Germinal center (tissue), 1 donor: ENCODE data around the gene C19orf67.
"Not testable (repeated sequence)": the region's sequence is repeated elsewhere in the genome, so short reads cannot be mapped to it uniquely, and the experiment has no call there.

Source experiments
- DNase-seq: peaks from one replicate; pipeline ENCODE4 v3.0.0; 2012; ENCODE audit warnings: mixed read lengths, low spot score

The C19orf67 gene

GRCh38 chr19:14056069-14056666, 29.4 kb downstream of the C19orf67 start:
- no peak for DNase-seq

DNA sequence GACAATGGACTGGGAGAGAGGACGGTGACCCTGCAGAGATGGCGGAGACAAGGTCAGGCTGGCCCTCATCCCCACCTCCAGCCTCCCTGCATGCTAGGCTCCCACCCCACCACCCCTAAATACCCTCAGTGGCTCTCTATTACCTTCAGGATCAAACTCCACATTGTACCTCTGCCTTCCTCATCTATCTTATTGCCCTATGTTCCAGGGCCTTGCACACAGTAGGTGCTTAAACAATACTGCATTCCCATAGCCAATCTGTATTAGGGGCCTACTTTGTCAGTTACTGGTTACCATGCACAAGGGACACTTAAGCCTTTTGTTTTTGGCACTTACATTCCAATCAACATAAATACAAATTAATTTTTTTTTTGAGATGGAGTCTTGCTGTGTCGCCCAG, 30.2 kb downstream of the C19orf67 start:
- DNase-seq, result no peak

GRCh38 chr19:14054721-14055120, 30.9 kb downstream of the C19orf67 start:
- no peak for DNase-seq

DNA sequence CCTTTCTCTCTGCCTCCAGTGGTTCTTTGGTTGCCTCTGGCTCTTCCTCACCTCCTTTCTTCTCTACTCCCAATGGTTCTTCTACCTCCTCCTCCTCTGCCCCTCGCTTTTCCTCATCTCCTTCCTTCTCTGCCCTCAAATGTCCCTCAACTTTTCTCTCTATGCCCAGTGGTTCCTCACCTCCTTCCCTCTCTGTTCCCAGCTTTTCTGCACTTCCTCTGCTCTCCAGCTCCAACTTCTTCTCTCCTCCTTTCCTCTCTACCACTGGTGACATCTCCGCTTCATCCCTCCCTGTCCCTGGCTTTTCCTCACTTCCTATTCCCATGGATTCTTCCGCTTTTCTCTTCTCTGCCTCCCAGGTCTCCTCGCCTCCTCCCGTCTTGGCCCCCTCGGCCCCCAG, 31.5 kb downstream of the C19orf67 start:
- no peak for DNase-seq

DNA sequence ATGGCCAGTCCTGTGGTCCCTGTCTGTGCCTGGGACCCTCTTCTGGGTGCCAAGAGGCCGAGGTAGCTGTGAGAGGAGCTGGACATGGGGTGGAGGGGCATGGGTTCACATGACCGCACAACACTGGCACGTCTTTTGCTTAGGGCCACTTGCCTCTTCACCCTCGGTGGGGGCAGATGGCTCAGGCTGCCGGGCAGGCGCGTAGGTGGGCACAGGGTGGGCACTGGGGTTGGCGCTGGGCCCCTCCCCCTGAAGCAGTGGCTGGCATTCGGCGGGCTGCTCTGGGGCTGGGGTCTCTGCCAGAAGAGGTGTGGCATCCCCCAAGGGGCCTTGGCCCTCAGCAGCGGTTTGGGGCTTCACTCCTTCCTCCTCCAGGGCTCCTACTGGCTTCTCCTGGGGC, 32.1 kb downstream of the C19orf67 start:
- DNase-seq, result no peak

- DNase-seq, result no peak
These were observed 32.6 kb downstream of the C19orf67 start for GRCh38 chr19:14053032-14053431.

DNA sequence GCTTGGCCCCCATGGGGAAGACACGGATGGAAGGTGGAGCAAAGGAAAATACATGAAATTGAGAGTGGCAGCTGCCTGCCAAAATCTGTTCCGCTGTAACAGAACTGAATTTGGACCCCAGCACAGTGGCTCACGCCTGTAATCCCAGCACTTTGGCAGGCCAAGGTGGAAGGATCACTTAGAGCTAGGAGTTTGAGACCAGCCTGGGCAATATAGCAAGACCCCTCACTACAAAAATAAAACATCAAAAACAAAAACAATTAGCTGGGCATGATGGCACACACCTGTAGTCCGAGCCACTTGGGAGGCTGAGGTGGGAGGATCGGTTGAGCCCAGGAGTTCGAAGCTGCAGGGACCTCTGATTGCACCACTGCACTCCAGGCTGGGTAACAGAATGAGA, 33.1 kb downstream of the C19orf67 start:
- no peak for DNase-seq

DNA sequence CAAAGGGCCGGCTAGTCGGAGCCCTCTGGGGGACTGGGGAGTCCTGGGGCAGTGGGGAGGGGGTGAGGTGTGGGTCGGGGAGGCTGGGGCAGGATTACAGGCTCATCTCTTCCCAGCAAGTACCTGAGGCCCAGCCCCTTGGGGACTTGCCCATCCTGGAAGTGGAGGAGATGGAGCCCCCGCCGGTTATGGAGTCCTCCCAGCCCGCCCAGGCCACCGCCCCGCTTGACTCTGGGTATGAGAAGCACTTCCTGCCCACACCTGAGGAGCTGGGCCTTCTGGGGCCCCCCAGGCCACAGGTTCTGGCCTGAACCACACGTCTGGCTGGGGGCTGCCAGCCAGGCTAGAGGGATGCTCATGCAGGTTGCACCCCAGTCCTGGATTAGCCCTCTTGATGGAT, 33.6 kb downstream of the C19orf67 start:
- no peak for DNase-seq

GRCh38 chr19:14050961-14051360, 34.6 kb downstream of the C19orf67 start:
- not testable (repeated sequence) for DNase-seq

DNA sequence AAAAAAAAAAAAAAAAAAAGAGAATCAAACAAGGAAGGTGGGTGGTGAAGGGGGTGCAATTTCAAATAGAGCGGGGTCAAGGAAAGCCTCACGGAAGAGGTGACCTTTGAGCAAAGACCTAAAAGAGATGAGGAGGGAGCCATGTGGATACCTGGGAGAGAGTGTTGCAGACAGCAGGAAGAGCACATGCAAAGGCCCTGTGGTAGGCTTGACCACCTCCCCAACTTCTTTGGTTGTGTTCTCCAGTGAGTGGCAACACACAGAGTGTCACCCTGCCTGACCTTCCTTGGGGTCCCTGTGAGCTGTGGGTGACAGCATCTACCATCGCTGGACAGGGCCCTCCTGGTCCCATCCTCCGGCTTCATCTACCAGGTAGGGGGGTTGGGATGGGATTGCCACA, 35.1 kb downstream of the C19orf67 start:
- DNase-seq, result no peak

DNA sequence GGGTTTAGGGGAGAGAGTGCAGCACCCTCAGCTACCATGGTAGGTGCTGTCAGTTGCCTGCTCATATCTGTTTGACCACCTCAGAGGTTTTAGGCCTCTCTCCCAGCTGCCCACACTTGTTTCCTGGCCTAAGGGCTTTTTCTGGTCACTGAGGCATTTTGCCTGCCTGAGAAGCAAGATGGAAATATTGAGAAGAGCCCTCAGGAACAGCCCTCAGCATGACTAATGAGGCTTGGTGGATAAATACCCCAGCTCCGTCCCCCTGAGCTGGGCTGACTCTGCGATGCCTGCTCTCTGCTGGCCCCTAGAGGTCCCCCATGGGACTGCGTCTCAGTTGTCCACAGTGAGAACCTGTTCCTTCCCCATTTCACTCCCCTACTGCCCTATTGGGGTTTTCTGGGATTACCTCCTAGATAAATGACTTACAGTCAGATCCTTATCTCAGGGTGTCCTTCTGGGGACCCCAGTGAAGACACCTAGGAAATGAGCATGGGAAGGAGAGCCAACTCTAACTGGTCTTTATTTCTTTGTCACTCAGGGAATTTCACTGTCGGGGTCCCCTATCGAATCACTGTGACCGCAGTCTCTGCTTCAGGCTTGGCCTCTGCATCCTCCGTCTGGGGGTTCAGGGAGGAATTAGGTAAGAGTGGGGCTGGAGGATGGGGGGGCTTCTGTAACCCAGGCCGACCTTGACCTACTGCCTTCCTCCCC, 37.0 kb downstream of the C19orf67 start:
- peak; percentile 79 for DNase-seq

DNA sequence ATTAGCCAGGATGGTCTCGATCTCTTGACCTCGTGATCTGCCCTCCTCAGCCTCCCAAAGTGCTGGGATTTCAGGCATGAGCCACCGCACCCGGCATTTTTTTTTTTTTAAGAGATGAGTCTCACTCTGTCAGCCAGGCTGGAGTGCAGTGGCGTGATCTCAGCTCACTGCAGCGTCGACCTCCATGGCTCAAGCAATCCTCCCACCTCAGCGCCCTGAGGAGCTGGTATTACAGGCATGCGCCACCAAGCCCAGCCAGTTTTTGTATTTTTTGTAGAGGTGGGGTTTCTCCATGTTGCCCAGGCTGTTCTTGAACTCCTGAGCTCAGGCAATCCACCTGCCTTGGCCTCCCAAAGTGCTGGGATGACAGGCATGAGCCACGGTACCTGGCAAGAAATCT, 37.7 kb downstream of the C19orf67 start:
- not testable (repeated sequence) for DNase-seq

GRCh38 chr19:14042659-14043608, 42.6 kb downstream of the C19orf67 start:
- peak; percentile 57 for DNase-seq

- no peak for DNase-seq
These were observed 46.4 kb downstream of the C19orf67 start for GRCh38 chr19:14039181-14039580.

DNA sequence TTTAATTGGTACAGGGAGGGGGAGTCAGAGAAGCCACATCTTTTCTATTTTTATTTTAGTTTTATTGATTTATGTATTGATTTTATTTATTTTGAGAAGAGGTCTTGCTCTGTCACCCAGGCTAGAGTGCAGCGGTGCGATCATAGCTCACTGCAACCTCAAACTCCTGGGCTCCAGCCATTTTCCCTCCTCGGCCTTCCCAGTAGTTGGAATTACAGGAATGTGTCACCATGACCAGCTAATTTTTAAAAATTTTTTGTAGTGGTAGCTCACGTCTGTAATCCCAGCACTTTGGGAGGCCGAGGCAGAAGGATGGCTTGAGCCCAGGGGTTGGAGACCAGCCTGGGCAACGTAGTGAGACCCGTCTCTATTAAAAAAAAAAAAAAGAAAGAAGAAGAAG, 49.9 kb downstream of the C19orf67 start:
- DNase-seq, result no peak

DNA sequence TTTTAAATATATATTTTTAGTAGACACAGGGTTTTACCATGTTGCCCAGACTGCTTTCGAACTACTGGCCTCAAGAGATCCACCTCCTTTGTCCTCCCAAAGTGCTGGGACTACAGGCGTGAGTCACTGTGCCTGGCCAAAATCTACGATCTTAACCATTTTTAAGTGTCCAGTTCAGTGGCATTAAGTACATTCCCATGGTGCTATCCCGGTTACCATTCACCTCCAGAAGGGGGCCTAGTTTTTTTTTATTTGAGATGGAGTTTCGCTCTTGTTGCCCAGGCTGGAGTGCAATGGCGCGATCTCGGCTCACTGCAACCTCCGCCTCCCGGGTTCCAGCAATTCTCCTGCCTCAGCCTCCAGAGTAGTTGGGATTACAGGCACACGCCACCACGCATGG, 50.4 kb downstream of the C19orf67 start:
- not testable (repeated sequence) for DNase-seq

- DNase-seq, result no peak
These were observed 51.6 kb downstream of the C19orf67 start for GRCh38 chr19:14033946-14034345.

GRCh38 chr19:14031719-14032480, 53.7 kb downstream of the C19orf67 start, which contains the start of gene IL27RA:
TSS of gene IL27RA (plus strand) at chr19:14031762. CDS start at chr19:14031873, 111 bp downstream.
- peak; percentile 60 for DNase-seq
